Cardiac septum (tissue), 1 donor: ENCODE data around the gene PPA1. TPM values are rescaled to one million over a fixed set of nuclear protein-coding genes. Genes with fewer than 3 reads are reported as not detected.
"Not testable (repeated sequence)": the region's sequence is repeated elsewhere in the genome, so short reads cannot be mapped to it uniquely, and the experiment has no call there.

Source experiments
- DNase-seq: peaks from one replicate; pipeline ENCODE4 v3.0.0-alpha.2; 2020; ENCODE audit warnings: low spot score
- intact Hi-C: fragments of 100-400 bp; cut with DNase I; formaldehyde crosslinking; loops from one replicate; pipeline ENCODE4 v1.14.0; 2022
- total RNA-seq: library from RNA; stranded (reverse); fragmentation: NEBNext Ultra II Directional; extraction: Animal tissue kit (Norgen Biotek cat#: 25700); gene quantifications from one replicate; pipeline ENCODE4 v1.2.1, GENCODE V29; 2021
- donor health status: DM: no; HTN: no; CAD: no.

PPA1 gene
- total RNA-seq, 1 donor from 2014 or later: 68.6 TPM

- no peak for DNase-seq
- intact Hi-C loops: no loop called here
These were observed 49.9 kb downstream of the PPA1 start for GRCh38 chr10:70183304-70183703.

GRCh38 chr10:70179209-70179608 lies 54.0 kb downstream of the PPA1 start:
- intact Hi-C loops, DNase-seq: not testable (repeated sequence)

GRCh38 chr10:70178139-70178725 lies 55.0 kb downstream of the PPA1 start:
- intact Hi-C loops: no loop called here
- no peak for DNase-seq

GRCh38 chr10:70176441-70176840 lies 56.8 kb downstream of the PPA1 start:
- DNase-seq: no peak
- intact Hi-C loops: no loop called here

GRCh38 chr10:70175516-70175915 lies 57.7 kb downstream of the PPA1 start:
- DNase-seq: no peak
- intact Hi-C loops: no loop called here

- intact Hi-C loops: no loop called here
- DNase-seq: no peak
These were observed 59.0 kb downstream of the PPA1 start for GRCh38 chr10:70174058-70174741.

- no peak for DNase-seq
- intact Hi-C loops: no loop called here
These were observed 63.4 kb downstream of the PPA1 start for GRCh38 chr10:70169649-70170364.

- intact Hi-C loops: no loop called here
- DNase-seq: no peak
These were observed 64.2 kb downstream of the PPA1 start for GRCh38 chr10:70169011-70169410.

GRCh38 chr10:70167246-70167645 lies 66.0 kb downstream of the PPA1 start:
- intact Hi-C loops: no loop called here
- DNase-seq: no peak

GRCh38 chr10:70166394-70166793 lies 66.8 kb downstream of the PPA1 start:
- DNase-seq: no peak
- intact Hi-C loops: no loop called here

GRCh38 chr10:70164163-70164562 lies 69.1 kb downstream of the PPA1 start:
- no peak for DNase-seq
- intact Hi-C loops: no loop called here

- intact Hi-C loops: no loop called here
- DNase-seq: no peak
These were observed 69.8 kb downstream of the PPA1 start for GRCh38 chr10:70163448-70163847.

GRCh38 chr10:70162892-70163201 lies 70.4 kb downstream of the PPA1 start:
- intact Hi-C loops: no loop called here
- no peak for DNase-seq

GRCh38 chr10:70162151-70162891 lies 70.9 kb downstream of the PPA1 start:
- intact Hi-C loops: no loop called here
- no peak for DNase-seq

- intact Hi-C loops: no loop called here
- DNase-seq: no peak
These were observed 72.4 kb downstream of the PPA1 start for GRCh38 chr10:70160798-70161197.

- DNase-seq, intact Hi-C loops: not testable (repeated sequence)
These were observed 73.9 kb downstream of the PPA1 start for GRCh38 chr10:70159366-70159765.

- intact Hi-C loops: no loop called here
- DNase-seq: no peak
These were observed 75.1 kb downstream of the PPA1 start for GRCh38 chr10:70158113-70158512.

GRCh38 chr10:70155255-70155838 lies 77.9 kb downstream of the PPA1 start:
- no peak for DNase-seq
- intact Hi-C loops: no loop called here
